Stomach (tissue), 4 donors: ENCODE results near the gene REPIN1.

ENCODE experiments used
- CTCF ChIP-seq, 7 experiments: fragments of 450-650 bp in 4 of 7; fragments of 200-600 bp in 3 of 7; sonication (generic) in 3 of 7; IDR thresholded peaks; one replicate each; pipeline ENCODE4 v1.5.1; 2016 to 2019; ENCODE audit warnings: antibody characterized with exemption in 7 of 7, control low read depth in 2 of 7, mild to moderate bottlenecking in 1 of 7
- POLR2A ChIP-seq, 4 donors: fragments of 450-650 bp; IDR thresholded peaks; one replicate each; pipeline ENCODE4 v1.6.1; 2016; ENCODE audit warnings: antibody characterized with exemption in 4 of 4, control low read depth in 2 of 4, mild to moderate bottlenecking in 1 of 4, moderate library complexity in 1 of 4

GRCh38 chr7:150336746-150337145, 31.9 kb upstream of the REPIN1 start:
- no peak for TF ChIP-seq CTCF (IDR thresholded peaks at IDR 0.05)
- TF ChIP-seq POLR2A (IDR thresholded peaks at IDR 0.05), result no peak
